ENCODE data around the gene NPEPL1. TPM values are rescaled to one million over a fixed set of nuclear protein-coding genes. Genes with fewer than 3 reads are reported as not detected.

NPEPL1 gene
- total and polyA plus RNA-seq, 10 of the 15 experiments (the other 5 are each of a cell fraction or from before 2014, with no cell fraction given), result 0.08 to 21.3 (median 10.2) TPM

DNA sequence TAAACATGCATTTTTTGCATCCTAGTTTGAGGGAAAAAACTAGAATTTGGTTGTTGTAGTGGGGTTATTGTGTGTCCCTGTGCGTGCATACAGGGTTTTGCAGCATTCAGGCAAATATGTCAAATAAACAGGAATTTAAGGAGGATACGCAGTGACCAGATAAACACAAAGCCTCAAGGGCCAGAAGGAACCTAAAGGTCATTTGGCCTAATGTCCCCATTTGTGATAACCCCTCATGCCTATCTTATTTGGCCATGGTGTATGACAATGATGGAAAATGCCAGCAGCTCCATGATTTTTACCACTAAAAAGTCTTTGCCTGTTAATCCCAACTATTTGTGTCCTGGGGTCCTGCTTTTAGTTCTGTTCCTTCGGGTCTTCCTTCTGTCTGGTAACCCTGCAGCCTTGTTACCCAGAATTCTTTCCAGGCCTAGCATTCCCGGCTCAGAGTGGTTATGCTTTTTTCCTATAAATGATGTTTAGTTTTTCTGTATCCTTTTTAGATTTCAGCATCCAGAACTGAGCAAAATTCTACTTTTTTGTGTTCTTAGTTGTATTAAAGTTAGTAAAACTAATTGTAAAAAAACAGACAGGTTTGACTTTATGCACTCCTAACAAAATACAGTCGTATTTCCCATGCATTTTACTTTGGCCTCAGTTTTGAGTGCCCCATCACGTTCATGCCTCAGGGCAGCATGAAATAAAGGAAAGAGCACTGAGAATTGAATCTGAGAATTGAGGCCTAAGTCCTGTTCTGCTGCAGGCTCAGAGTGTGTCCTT, 37.1 kb upstream of the NPEPL1 start (continued):
- TF ChIP-seq, protein P1, sequence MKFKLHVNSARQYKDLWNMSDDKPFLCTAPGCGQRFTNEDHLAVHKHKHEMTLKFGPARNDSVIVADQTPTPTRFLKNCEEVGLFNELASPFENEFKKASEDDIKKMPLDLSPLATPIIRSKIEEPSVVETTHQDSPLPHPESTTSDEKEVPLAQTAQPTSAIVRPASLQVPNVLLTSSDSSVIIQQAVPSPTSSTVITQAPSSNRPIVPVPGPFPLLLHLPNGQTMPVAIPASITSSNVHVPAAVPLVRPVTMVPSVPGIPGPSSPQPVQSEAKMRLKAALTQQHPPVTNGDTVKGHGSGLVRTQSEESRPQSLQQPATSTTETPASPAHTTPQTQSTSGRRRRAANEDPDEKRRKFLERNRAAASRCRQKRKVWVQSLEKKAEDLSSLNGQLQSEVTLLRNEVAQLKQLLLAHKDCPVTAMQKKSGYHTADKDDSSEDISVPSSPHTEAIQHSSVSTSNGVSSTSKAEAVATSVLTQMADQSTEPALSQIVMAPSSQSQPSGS (IDR thresholded peaks at IDR 0.05; ENCODE audit: low read length), result no peak
- TF ChIP-seq, protein P2, sequence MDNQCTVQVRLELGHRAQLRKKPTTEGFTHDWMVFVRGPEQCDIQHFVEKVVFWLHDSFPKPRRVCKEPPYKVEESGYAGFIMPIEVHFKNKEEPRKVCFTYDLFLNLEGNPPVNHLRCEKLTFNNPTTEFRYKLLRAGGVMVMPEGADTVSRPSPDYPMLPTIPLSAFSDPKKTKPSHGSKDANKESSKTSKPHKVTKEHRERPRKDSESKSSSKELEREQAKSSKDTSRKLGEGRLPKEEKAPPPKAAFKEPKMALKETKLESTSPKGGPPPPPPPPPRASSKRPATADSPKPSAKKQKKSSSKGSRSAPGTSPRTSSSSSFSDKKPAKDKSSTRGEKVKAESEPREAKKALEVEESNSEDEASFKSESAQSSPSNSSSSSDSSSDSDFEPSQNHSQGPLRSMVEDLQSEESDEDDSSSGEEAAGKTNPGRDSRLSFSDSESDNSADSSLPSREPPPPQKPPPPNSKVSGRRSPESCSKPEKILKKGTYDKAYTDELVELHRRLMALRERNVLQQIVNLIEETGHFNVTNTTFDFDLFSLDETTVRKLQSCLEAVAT (IDR thresholded peaks at IDR 0.05), result no peak
- no peak for TF ChIP-seq IKZF2 (IDR thresholded peaks at IDR 0.05)

DNA sequence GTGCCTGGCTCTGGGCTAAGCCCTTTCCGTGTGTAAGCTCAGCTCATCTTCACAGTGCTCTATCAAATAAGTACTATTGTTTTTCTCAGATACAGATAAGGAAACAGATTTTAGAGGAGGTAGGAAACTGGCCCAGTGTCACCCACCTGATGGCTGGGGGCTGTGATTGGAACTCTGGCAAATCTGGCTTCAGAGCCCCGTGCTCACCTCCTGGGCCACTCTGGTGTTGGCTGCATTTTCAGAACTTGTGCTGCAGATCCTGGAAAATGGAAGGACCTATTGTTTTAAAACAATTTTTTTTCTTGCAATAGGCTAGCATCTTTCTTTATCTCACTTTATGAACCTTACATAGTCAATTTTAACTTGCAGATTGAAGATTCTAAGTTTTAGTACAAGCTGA, 35.8 kb upstream of the NPEPL1 start:
- in situ Hi-C loops (cut with MboI), result loop anchor here (10.0 to 25.0 kb wide), 3 partner anchors 262 to 1270 kb away; partner anchors contain the start of genes PRELID3B and RBM38
- H3K27ac ChIP-seq (ENCODE audit: control insufficient read depth, insufficient read depth), result no peak overlapping the region
- intact Hi-C loops (cut with micrococcal nuclease; ENCODE audit: unreplicated experiment), result loop anchor here (10.0 kb wide), 3 partner anchors 328 to 378 kb away; partner anchors contain the start of genes ATP5F1E, NELFCD and RAB22A
- RAD21 ChIA-PET (ENCODE audit: unreplicated experiment), result interaction anchor here (0.6 to 1.1 kb wide), 4 partner anchors 8 to 198 kb away, joined by 3 read pairs; no protein-coding TSS in a partner anchor
- DNase-seq (ENCODE audit: low read depth, low spot score) (no peak), ATAC-seq (0 out of 3 replicates have a peak, but pooled peaks have one; percentile 2), FAIRE-seq (no peak)
- TF ChIP-seq FOXK2 (IDR thresholded peaks at IDR 0.05) (no peak), RFX5 (IDR thresholded peaks at IDR 0.05; ENCODE audit: low read depth, low read length) (no peak), RB1 (IDR thresholded peaks at IDR 0.05; ENCODE audit: borderline replicate concordance) (no peak), TCF7 (IDR thresholded peaks at IDR 0.05; ENCODE audit: borderline replicate concordance) (no peak)
- TF ChIP-seq, protein P3, sequence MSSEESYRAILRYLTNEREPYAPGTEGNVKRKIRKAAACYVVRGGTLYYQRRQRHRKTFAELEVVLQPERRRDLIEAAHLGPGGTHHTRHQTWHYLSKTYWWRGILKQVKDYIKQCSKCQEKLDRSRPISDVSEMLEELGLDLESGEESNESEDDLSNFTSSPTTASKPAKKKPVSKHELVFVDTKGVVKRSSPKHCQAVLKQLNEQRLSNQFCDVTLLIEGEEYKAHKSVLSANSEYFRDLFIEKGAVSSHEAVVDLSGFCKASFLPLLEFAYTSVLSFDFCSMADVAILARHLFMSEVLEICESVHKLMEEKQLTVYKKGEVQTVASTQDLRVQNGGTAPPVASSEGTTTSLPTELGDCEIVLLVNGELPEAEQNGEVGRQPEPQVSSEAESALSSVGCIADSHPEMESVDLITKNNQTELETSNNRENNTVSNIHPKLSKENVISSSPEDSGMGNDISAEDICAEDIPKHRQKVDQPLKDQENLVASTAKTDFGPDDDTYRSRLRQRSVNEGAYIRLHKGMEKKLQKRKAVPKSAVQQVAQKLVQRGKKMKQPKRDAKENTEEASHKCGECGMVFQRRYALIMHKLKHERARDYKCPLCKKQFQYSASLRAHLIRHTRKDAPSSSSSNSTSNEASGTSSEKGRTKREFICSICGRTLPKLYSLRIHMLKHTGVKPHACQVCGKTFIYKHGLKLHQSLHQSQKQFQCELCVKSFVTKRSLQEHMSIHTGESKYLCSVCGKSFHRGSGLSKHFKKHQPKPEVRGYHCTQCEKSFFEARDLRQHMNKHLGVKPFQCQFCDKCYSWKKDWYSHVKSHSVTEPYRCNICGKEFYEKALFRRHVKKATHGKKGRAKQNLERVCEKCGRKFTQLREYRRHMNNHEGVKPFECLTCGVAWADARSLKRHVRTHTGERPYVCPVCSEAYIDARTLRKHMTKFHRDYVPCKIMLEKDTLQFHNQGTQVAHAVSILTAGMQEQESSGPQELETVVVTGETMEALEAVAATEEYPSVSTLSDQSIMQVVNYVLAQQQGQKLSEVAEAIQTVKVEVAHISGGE (CRISPR knock-in tag; IDR thresholded peaks at IDR 0.05), result no peak
- TF ChIP-seq, protein P4, sequence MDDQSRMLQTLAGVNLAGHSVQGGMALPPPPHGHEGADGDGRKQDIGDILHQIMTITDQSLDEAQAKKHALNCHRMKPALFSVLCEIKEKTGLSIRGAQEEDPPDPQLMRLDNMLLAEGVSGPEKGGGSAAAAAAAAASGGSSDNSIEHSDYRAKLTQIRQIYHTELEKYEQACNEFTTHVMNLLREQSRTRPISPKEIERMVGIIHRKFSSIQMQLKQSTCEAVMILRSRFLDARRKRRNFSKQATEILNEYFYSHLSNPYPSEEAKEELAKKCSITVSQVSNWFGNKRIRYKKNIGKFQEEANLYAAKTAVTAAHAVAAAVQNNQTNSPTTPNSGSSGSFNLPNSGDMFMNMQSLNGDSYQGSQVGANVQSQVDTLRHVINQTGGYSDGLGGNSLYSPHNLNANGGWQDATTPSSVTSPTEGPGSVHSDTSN (IDR thresholded peaks at IDR 0.05; ENCODE audit: insufficient replicate concordance, low read depth, low read length), result no peak
- SMC1A ChIA-PET (ENCODE audit: uncharacterized antibody, unreplicated experiment), result interaction anchor here (0.9 to 3.1 kb wide), 9 partner anchors 8 to 421 kb away, joined by 3 to 17 read pairs (median 3); no protein-coding TSS in a partner anchor
- H3K4me3 ChIP-seq, result 0 out of 2 replicates have a peak overlapping the region, but pooled peaks have one; percentile 11
- no peaks in the 10 kb centered on the region for H4K20me1 ChIP-seq (ENCODE audit: control insufficient read depth, insufficient read depth)
- H2AFZ ChIP-seq (ENCODE audit: control insufficient read depth, low read depth, low read length), result no peak overlapping the region
- POLR2A ChIA-PET, result interaction anchor here (1.2 kb wide), 1 partner anchor 10 kb away, joined by 3 read pairs; no protein-coding TSS in a partner anchor
- H3K4me2 ChIP-seq (ENCODE audit: control insufficient read depth, insufficient read depth), result peak overlapping the region; percentile 83
- no TSS peak for BruUV-seq (replicated peaks)
- H3K4me1 ChIP-seq (ENCODE audit: control insufficient read depth, insufficient read depth, low read length), result peaks cover 13% of the 10 kb centered on the region
- no peaks in the 10 kb centered on the region for H3K27me3 ChIP-seq (replicated peaks in 1 of 2; ENCODE audit: control insufficient read depth in 2 of 2, insufficient read depth in 2 of 2, low read length in 1 of 2)
- peaks cover 3 to 20% of the 10 kb centered on the region in 2 experiments for H3K36me3 ChIP-seq (ENCODE audit: control insufficient read depth in 2 of 2, insufficient read depth in 2 of 2, low read length in 1 of 2)
- WGBS (ENCODE audit: insufficient coverage, insufficient replicate concordance, low lambda C conversion rate, missing lambda C conversion rate), result 97% methylated on average over 2 of the region's 2 CpGs
- H3K9ac ChIP-seq (ENCODE audit: control insufficient read depth, insufficient read depth, low read length), result peak overlapping the region; percentile 25
- H3K79me2 ChIP-seq (ENCODE audit: control insufficient read depth, insufficient read depth, low read length), result peaks cover 95% of the 10 kb centered on the region
- CTCF ChIA-PET, result interaction anchor here (1.0 to 2.0 kb wide), 5 partner anchors 8 to 419 kb away, joined by 3 to 7 read pairs (median 5); no protein-coding TSS in a partner anchor
- H3K9me3 ChIP-seq (replicated peaks; ENCODE audit: control insufficient read depth, insufficient read depth, low read length), result no peaks in the 10 kb centered on the region

Data from GM12878 (cell line).